Activated T-helper 2 cell treated with anti-CD3 and anti-CD28 coated beads, Interferon-gamma antibody, Interleukin-2, Interleukin-4, amounts not matched to agents 10 μg/mL and 5 μg/mL and 100 μg/mL, durations not matched to agents 14 hours and 24 hours and 36 hours (primary cell): ENCODE results near the gene ADCY9. TPM values are rescaled to one million over a fixed set of nuclear protein-coding genes. Genes with fewer than 3 reads are reported as not detected.

Experiments
- DNase-seq: peaks from one replicate; pipeline ENCODE4 v3.0.0; 2021; ENCODE audit warnings: low spot score
- H3K27ac Mint-ChIP-seq: one replicate; pipeline ENCODE4 v1.8.0; 2021; ENCODE audit warnings: mixed read lengths
- H3K27me3 Mint-ChIP-seq: one replicate; pipeline ENCODE4 v1.8.0; 2021; ENCODE audit warnings: low read depth, mixed read lengths
- H3K36me3 Mint-ChIP-seq: one replicate; pipeline ENCODE4 v1.8.0; 2021; ENCODE audit warnings: low read depth, mixed read lengths
- H3K4me1 Mint-ChIP-seq: one replicate; pipeline ENCODE4 v1.8.0; 2021; ENCODE audit warnings: low read depth, mixed read lengths
- H3K4me3 Mint-ChIP-seq: one replicate; pipeline ENCODE4 v1.8.0; 2021; ENCODE audit warnings: low read depth, mild to moderate bottlenecking, moderate library complexity, mixed read lengths
- H3K9me3 Mint-ChIP-seq: one replicate; pipeline ENCODE4 v1.8.0; 2021; ENCODE audit warnings: mixed read lengths
- intact Hi-C: fragments of 100-400 bp; cut with micrococcal nuclease; formaldehyde crosslinking; loops from one replicate; pipeline ENCODE4 v1.15.1; 2023
- total RNA-seq: library from RNA; stranded (reverse); gene quantifications from 2 replicates; pipeline ENCODE4 v1.2.3, GENCODE V29; 2022

ADCY9 gene
- total RNA-seq, 1 donor from 2014 or later: 7.7 TPM

DNA sequence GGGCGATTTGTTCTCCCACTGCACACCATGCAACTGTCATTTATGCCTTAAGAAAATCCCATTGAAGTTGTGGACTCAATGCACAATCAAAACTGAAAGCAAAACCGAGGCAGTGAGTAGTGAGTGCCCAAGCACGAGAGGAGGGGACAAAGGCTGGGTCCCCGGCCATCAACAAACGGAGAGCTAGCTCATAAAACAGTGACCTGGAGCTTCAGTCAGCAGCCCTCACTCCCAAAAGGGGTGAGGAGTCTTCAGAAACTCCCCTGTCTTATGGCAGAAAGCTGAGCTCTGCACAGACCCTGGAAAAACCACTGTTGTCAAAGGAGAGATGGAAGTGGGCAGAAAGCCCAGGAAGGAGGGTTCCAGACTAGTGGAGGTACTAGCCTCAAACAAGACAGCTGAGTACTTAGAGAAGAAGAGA is 96.9 kb downstream of the ADCY9 start:
- H3K9me3 Mint-ChIP-seq: no peaks in the 10 kb centered on the region
- no peaks in the 10 kb centered on the region for H3K27me3 Mint-ChIP-seq
- DNase-seq: no peak
- intact Hi-C loops: no loop called here
- H3K27ac Mint-ChIP-seq: no peak overlapping the region
- peak overlapping the region; percentile 37 for H3K4me3 Mint-ChIP-seq
- H3K36me3 Mint-ChIP-seq: no peaks in the 10 kb centered on the region
- H3K4me1 Mint-ChIP-seq: peaks cover 7% of the 10 kb centered on the region

DNA sequence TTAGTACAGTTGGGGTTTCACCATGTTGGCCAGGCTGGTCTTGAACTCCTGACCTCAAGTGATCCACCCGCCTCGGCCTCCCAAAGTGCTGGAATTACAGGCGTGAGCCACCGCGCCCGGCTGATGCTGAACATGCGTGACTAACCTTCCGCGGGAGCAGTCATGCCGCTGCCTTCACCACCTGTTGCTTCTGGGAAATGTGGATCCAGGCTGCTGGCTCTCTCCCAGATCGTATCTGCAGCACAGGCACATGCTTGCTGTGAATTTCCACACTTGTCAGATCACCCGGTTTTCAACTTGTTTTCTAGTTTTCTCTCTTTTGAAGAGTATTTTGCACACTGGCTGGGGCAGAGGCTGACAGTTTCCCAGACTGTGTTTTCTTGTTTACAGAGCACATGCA is 97.9 kb downstream of the ADCY9 start:
- intact Hi-C loops: no loop called here
- Mint-ChIP-seq H3K36me3 (no peaks in the 10 kb centered on the region), H3K4me3 (no peak overlapping the region), H3K4me1 (peaks cover 7% of the 10 kb centered on the region), H3K27me3 (no peaks in the 10 kb centered on the region), H3K27ac (no peak overlapping the region), H3K9me3 (no peaks in the 10 kb centered on the region)
- DNase-seq: no peak

DNA sequence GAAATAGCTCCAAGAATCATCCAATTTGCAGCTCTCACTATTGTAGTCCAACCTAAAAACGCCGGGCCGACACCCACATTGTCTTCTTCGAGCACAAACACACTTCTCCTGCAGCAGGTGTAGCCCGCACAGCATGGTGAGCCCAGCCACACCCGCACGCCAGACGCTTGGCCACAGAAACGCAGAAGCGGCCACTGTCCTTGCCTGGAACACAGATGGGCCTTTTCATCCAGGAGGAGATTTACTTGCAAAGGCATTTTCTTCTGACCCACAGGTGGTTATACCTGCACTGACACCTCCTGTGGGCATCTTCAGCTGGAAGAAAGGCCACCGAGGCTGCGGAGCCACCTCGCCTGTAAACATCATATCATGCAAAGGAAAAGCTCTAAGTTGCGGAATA is 98.4 kb downstream of the ADCY9 start:
- intact Hi-C loops: no loop called here
- no peak overlapping the region for H3K4me3 Mint-ChIP-seq
- H3K36me3 Mint-ChIP-seq: no peaks in the 10 kb centered on the region
- no peaks in the 10 kb centered on the region for H3K27me3 Mint-ChIP-seq
- DNase-seq: no peak
- no peak overlapping the region for H3K27ac Mint-ChIP-seq
- peaks cover 7% of the 10 kb centered on the region for H3K4me1 Mint-ChIP-seq
- H3K9me3 Mint-ChIP-seq: no peaks in the 10 kb centered on the region

DNA sequence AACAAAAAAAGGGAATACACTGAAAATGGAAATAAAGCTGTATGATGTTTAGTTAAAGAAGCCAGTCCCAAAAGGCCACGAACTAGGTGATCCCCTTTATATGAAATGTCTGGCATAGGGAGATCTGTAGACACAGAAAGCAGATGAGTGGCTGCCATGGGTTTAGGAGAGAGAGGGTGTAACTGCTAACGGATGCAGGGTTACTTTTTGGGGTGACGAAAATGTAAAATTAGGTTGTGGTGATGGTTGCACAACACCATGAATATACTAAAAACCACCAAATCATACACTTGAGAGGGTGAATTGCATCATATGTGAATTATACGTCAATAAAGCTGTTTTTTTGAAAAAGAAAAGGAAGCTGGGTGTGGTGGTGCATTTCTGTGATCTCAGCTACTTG is 99.6 kb downstream of the ADCY9 start:
- no peaks in the 10 kb centered on the region for H3K36me3 Mint-ChIP-seq
- intact Hi-C loops: no loop called here
- H3K4me1 Mint-ChIP-seq: peaks cover 7% of the 10 kb centered on the region
- no peak overlapping the region for H3K27ac Mint-ChIP-seq
- no peak for DNase-seq
- H3K4me3 Mint-ChIP-seq: no peak overlapping the region
- no peaks in the 10 kb centered on the region for H3K9me3 Mint-ChIP-seq
- H3K27me3 Mint-ChIP-seq: no peaks in the 10 kb centered on the region

DNA sequence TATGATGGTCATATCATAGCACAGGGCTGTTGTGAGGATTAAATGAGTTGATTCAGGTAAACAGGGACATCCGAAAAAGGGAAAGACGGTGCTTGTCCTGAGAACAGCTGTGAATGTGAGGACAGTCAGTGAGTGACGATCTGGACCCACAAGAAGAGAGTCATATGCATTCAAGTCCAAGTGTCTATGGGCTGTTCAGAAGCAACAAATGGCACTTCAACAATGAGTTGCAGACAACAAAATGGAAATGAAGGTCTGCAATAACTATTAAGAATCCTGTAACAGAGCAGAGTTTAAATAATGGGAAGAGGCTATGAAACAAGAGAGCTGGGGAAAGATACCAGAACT is 100.3 kb downstream of the ADCY9 start:
- no peak overlapping the region for H3K4me3 Mint-ChIP-seq
- H3K4me1 Mint-ChIP-seq: peaks cover 7% of the 10 kb centered on the region
- intact Hi-C loops: no loop called here
- H3K27ac Mint-ChIP-seq: no peak overlapping the region
- no peak for DNase-seq
- H3K27me3 Mint-ChIP-seq: no peaks in the 10 kb centered on the region
- no peaks in the 10 kb centered on the region for H3K9me3 Mint-ChIP-seq
- no peaks in the 10 kb centered on the region for H3K36me3 Mint-ChIP-seq

DNA sequence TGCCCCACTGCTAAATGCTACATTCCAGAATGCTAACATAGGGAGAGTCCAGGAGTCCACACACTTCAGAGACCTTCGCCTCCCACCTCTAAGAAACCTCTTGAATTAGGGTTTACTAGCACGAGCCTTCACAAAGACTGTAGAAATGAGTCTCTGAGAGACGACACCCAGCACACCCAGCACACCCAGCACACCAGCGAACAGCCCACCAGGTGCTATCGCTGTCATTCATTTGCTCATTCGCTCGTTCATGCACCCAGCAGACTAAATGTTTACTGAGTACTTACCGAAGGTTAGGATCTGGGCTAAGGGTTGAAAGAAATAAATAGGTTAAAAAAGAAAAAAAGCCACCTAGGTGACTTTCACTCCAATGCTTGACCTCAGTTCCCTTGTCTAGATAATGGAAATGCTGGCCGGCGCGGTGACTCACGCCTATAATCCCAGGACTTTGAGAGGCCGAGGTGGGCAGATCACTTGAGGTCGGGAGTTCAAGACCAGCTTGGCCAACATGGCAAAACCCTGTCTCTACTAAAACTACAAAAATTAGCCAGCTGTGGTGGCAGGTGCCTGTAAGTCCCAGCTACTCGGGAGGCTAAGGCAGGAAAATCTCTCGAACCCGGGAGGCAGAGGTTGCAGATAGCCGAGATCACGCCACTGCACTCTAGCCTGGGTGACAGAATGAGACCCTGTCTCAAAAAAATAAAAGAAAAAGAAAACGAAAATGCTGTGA is 100.8 kb downstream of the ADCY9 start:
- no peaks in the 10 kb centered on the region for H3K9me3 Mint-ChIP-seq
- peaks cover 7% of the 10 kb centered on the region for H3K4me1 Mint-ChIP-seq

DNA sequence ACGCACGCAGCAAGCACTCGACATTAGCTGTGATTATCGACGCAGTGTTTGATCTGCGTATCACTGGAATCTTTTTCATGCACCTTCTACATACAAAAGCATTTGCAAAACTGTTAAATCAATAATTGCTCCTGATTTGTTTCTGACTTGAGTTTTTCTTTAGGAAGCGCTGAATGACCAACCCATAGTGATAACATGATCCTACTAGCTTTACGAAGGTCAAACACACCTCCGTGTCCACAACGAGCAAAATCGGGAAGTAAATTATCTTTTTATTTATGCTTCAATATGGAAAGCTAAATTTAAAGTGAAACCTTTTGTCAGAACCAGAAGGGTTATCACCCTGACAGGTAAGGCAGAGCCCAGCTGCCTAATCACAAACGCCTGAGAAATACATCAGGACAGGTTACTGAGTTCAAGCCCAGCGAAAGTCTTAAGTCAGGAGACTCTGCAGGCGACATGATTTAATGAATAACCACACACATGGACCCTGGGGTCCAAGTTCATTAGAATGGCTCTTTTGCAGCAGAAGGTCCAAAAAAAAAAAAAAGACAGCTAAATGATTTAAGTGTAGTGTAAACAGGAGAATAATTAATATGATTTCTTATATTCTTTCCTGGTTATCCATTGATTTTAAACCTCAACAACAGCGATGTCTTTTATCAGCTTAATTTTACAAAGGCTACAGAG is 104.2 kb downstream of the ADCY9 start:
- no peaks in the 10 kb centered on the region for H3K9me3 Mint-ChIP-seq
- H3K27me3 Mint-ChIP-seq: no peaks in the 10 kb centered on the region

More for the DNA sequence above, 100.8 kb downstream of the ADCY9 start:
- Mint-ChIP-seq H3K36me3 (no peaks in the 10 kb centered on the region), H3K27me3 (no peaks in the 10 kb centered on the region), H3K4me3 (no peak overlapping the region), H3K27ac (no peak overlapping the region)
- intact Hi-C loops: no loop called here
- DNase-seq: no peak

DNA sequence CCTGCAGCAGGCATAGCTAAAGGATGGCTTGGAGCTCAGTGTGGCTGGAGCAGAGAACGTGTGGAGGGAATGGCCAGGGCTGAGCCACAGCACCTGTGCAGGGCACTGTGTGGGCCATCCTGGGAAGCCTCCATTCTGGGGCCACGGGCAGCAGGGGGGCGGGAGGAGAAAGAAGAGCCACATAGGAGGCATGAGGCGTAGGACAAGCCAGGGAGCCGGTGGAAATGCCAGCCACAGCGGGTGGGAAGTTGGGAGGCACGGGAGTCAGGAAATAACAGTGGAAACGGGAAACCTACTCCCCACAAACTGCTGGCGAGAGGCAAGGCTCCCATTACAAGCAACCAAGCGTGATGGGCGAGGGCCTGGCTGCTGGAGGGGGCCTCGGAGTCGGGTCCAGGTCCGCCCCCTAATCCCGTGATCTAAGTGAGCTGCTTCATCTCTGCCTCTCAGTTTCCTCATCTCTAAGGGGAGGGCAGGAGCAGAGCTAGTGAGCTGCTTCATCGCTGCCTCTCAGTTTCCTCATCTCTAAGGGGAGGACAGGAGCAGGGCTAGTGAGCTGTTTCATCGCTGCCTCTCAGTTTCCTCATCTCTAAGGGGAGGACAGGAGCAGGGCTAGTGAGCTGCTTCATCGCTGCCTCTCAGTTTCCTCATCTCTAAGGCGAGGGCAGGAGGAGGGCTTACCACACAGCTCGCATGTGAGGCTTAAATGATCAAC is 104.9 kb downstream of the ADCY9 start:
- no peaks in the 10 kb centered on the region for H3K36me3 Mint-ChIP-seq
- no peak overlapping the region for H3K4me3 Mint-ChIP-seq
- intact Hi-C loops: no loop called here

More for the DNA sequence above, 104.2 kb downstream of the ADCY9 start:
- intact Hi-C loops: no loop called here
- H3K36me3 Mint-ChIP-seq: no peaks in the 10 kb centered on the region
- no peak overlapping the region for H3K4me3 Mint-ChIP-seq
- no peak overlapping the region for H3K27ac Mint-ChIP-seq
- DNase-seq: no peak
- H3K4me1 Mint-ChIP-seq: peaks cover 2% of the 10 kb centered on the region

DNA sequence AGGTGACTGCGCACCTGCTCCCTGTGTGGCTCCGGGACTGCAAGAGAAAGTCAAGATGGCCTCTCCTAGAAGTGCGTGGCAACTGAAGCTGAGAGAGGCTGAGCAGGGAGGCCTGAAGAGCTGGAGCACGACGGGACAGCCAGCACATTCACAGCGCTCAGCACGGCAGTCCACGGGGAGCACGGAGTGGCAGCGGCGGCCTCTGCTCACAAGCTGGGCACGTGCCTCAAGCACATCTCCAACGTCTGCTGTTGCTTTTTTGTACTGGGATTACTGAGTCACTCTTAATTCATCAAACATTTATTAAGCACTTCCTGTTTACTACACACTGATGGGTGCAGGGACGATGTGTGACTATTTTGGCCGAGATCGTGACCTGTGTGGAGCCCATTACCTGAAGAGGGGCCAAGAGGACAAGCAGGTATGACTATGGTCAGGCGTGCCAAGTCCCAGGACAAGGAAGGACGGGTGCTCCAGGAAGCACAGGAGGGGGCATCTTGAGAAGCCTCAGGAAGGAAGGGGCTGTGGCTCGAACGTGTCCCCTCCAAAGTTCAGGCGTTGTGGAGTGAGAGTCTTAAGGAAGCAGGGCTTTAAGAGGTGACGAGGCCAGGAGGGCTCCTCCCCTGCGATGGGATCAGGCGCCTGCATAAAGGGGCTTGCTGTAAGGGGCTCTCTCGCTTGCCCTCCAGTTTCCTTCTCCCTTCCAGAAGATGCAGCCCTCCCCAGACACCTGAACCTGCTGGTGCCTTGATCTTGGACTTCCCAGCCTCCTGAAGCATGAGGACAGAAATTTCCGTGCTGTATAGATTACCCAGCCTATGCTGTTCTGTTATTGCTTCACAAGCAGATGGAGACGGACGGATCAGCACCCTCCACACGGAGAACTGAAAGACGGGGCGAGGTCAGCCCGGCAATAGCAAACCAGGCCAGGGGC is 105.8 kb downstream of the ADCY9 start:
- Mint-ChIP-seq H3K9me3 (no peaks in the 10 kb centered on the region), H3K27me3 (no peaks in the 10 kb centered on the region), H3K36me3 (no peaks in the 10 kb centered on the region), H3K4me1 (no peaks in the 10 kb centered on the region), H3K27ac (no peak overlapping the region), H3K4me3 (no peak overlapping the region)
- intact Hi-C loops: no loop called here
- no peak for DNase-seq

More for the DNA sequence above, 104.9 kb downstream of the ADCY9 start:
- no peak overlapping the region for H3K27ac Mint-ChIP-seq
- H3K27me3 Mint-ChIP-seq: no peaks in the 10 kb centered on the region
- DNase-seq: no peak
- H3K4me1 Mint-ChIP-seq: peaks cover 2% of the 10 kb centered on the region
- H3K9me3 Mint-ChIP-seq: no peaks in the 10 kb centered on the region

DNA sequence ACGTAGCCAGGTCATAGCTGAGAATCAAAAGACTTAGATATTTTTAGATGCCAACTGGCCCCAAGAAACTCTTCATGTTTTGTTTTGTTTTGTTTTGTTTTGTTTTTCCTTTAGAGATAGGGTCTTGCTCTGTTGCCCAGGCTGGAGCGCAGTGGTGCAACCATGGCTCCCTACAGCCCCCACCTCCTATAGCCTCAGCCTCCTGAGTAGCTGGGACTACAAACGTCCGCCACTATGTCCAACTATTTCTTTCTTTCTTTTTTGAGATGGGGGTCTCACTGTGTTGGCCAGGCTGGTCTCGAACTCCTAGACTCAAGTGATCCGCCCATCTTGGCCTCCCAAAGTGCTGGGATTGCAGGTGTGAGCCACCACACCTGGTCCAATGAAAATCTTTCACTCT is 107.1 kb downstream of the ADCY9 start:
- intact Hi-C loops: no loop called here
- Mint-ChIP-seq H3K4me3 (no peak overlapping the region), H3K9me3 (no peaks in the 10 kb centered on the region), H3K27me3 (no peaks in the 10 kb centered on the region), H3K27ac (no peak overlapping the region), H3K4me1 (no peaks in the 10 kb centered on the region), H3K36me3 (no peaks in the 10 kb centered on the region)
- DNase-seq: no peak

DNA sequence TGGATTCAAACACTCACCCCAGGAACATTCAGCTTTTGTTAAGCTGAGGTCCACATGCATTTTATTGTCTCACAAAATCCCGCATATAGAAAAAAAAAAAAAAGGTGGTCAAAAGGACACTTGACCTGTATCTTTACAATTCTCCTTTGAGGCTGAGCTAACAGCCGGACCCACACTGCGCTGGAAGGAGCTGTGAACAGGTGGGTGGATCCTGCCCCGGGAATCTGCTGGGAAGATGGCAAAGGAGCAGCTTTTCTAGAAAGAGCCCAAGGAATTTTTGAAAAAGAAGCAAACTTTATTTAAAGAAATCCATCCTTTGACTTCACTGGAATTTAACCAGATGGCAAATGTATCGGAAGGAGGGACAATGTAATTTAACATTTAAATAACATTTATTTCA is 108.1 kb downstream of the ADCY9 start:
- no peaks in the 10 kb centered on the region for H3K4me1 Mint-ChIP-seq
- no peak overlapping the region for H3K27ac Mint-ChIP-seq
- H3K4me3 Mint-ChIP-seq: no peak overlapping the region
- H3K27me3 Mint-ChIP-seq: no peaks in the 10 kb centered on the region
- no peak for DNase-seq
- no peaks in the 10 kb centered on the region for H3K36me3 Mint-ChIP-seq
- no peaks in the 10 kb centered on the region for H3K9me3 Mint-ChIP-seq
- intact Hi-C loops: no loop called here

DNA sequence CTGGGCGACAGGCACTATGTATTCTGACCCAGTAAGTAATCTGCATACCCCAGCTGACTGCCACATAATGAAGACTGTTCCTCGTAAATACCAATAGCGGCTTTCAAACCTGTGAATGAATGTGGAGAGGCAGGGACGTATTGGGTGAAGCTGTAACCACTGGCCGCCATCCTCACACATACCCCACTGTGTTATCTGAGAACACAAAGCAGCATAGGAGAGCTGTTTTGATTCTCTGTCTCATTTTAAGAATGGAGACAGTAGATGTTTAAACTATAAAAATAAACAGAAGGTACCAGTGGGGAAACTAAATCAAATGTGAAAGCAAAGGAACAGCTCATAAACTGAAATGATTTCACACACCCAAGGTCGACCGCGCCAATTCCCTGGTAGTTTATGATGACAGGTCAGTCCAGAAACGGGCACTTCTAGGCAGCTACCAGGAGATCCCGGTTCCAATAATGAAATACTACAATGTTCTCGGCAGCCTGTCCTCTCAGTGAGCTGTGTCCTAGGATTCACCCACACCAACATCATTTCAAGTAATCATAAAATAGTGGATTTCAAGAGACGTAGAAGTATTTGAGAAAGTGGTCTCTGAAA is 109.7 kb downstream of the ADCY9 start:
- no peaks in the 10 kb centered on the region for H3K4me1 Mint-ChIP-seq
- no peaks in the 10 kb centered on the region for H3K36me3 Mint-ChIP-seq
- no peak overlapping the region for H3K27ac Mint-ChIP-seq
- no peak overlapping the region for H3K4me3 Mint-ChIP-seq
- DNase-seq: no peak
- no peaks in the 10 kb centered on the region for H3K9me3 Mint-ChIP-seq
- intact Hi-C loops: no loop called here
- H3K27me3 Mint-ChIP-seq: no peaks in the 10 kb centered on the region
